Neural progenitor cell (in vitro differentiated cells): ENCODE data around the gene ERC2. TPM values are rescaled to one million over a fixed set of nuclear protein-coding genes. Genes with fewer than 3 reads are reported as not detected.

ENCODE experiments used
- DNase-seq: peaks from one replicate; pipeline ENCODE4 v3.0.0-alpha.2; 2016; ENCODE audit warnings: low spot score
- H2AFZ ChIP-seq: fragments of 200-600 bp; sonication (generic); replicated peaks from 2 replicates; pipeline ENCODE4 v1.6.1; 2016; ENCODE audit warnings: antibody characterized with exemption
- H3F3A ChIP-seq: fragments of 200-600 bp; sonication (generic); 2 replicates; pipeline ENCODE4 v1.6.1; 2016; ENCODE audit warnings: antibody characterized with exemption, low read depth
- H3K27ac ChIP-seq: fragments of 200-600 bp; sonication (generic); 2 replicates; pipeline ENCODE4 v1.5.1; 2016; ENCODE audit warnings: mild to moderate bottlenecking
- H3K27me3 ChIP-seq: fragments of 200-600 bp; sonication (generic); 2 replicates; pipeline ENCODE4 v1.6.1; 2016; ENCODE audit warnings: mild to moderate bottlenecking, moderate library complexity
- H3K36me3 ChIP-seq: fragments of 200-600 bp; sonication (generic); 2 replicates; pipeline ENCODE4 v1.5.1; 2016
- H3K4me1 ChIP-seq: fragments of 200-600 bp; sonication (generic); 2 replicates; pipeline ENCODE4 v1.6.1; 2016; ENCODE audit warnings: mixed run types
- H3K4me2 ChIP-seq: fragments of 200-600 bp; sonication (generic); 2 replicates; pipeline ENCODE4 v1.6.1; 2016
- H3K4me3 ChIP-seq: fragments of 200-600 bp; sonication (generic); 2 replicates; pipeline ENCODE4 v1.5.1; 2016
- H3K79me2 ChIP-seq: fragments of 200-600 bp; sonication (generic); 2 replicates; pipeline ENCODE4 v1.6.1; 2016; ENCODE audit warnings: low read depth
- H3K9ac ChIP-seq: fragments of 200-600 bp; sonication (generic); 2 replicates; pipeline ENCODE4 v1.6.1; 2016
- H3K9me3 ChIP-seq: fragments of 200-600 bp; sonication (generic); 2 replicates; pipeline ENCODE4 v1.5.1; 2016; ENCODE audit warnings: low read depth
- H4K20me1 ChIP-seq: fragments of 200-600 bp; sonication (generic); 2 replicates; pipeline ENCODE4 v1.6.1; 2016; ENCODE audit warnings: low read depth
- H3K27ac Mint-ChIP-seq: 3 replicates; pipeline ENCODE4 v1.8.0; 2021; ENCODE audit warnings: mixed read lengths
- H3K27me3 Mint-ChIP-seq: 2 replicates; pipeline ENCODE4 v1.8.0; 2022; ENCODE audit warnings: low read depth, mild to moderate bottlenecking, inconsistent platforms, moderate library complexity, mixed read lengths; ENCODE audit not compliant: insufficient read depth
- H3K36me3 Mint-ChIP-seq: 3 replicates; pipeline ENCODE4 v1.8.0; 2021; ENCODE audit warnings: mixed read lengths
- H3K4me1 Mint-ChIP-seq: 3 replicates; pipeline ENCODE4 v1.8.0; 2021; ENCODE audit warnings: mixed read lengths
- H3K4me3 Mint-ChIP-seq: 3 replicates; pipeline ENCODE4 v1.8.0; 2021; ENCODE audit warnings: mild to moderate bottlenecking, moderate library complexity, mixed read lengths
- H3K9me3 Mint-ChIP-seq: 3 replicates; pipeline ENCODE4 v1.8.0; 2020; ENCODE audit warnings: mixed read lengths
- EZH2 ChIP-seq: fragments of 200-600 bp; sonication (generic); IDR thresholded peaks from 2 replicates; pipeline ENCODE4 v1.6.1; 2017; ENCODE audit warnings: antibody characterized with exemption, mild to moderate bottlenecking, moderate library complexity
- EZH2phosphoT487 ChIP-seq: fragments of 200-600 bp; sonication (generic); IDR thresholded peaks from 2 replicates; pipeline ENCODE4 v1.6.1; 2017; ENCODE audit warnings: antibody characterized with exemption
- total RNA-seq: library from RNA; depleted of rRNA; stranded (reverse); fragments of >200 nt; gene quantifications from 2 replicates; pipeline ENCODE4 v1.2.3, GENCODE V29; 2015; ENCODE audit warnings: low replicate concordance
- TF ChIP-seq, protein P1 (sequence below): fragments of 200-600 bp; sonication (generic); IDR thresholded peaks from 2 replicates; pipeline ENCODE4 v1.5.1; 2017; ENCODE audit warnings: antibody characterized with exemption, mild to moderate bottlenecking

The ERC2 gene
- total RNA-seq, 1 donor from 2014 or later = 24.8 TPM

DNA sequence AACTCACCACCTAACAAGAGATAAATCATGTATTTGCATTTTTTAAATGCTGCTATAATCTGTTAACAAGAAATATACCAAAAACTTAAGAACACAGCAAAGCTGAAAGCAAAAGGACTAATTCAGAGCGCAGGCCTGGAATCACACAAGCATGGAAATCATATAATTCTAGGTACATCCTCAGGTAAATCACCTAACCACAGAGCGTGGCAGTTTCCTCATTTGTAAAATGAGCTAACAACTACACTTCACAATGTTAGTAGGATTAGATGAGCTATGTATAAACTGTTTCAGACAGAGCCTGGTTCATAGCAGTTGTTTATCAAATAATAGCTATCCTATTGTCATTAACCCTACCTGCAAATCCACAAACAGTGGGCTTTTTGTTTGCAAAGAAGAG, 146.4 kb downstream of the ERC2 start:
- Histone ChIP-seq H3K79me2 (no peaks in the 10 kb centered on the region), H4K20me1 (peaks cover 9% of the 10 kb centered on the region), H2AFZ (no peak overlapping the region), H3K27ac (no peak overlapping the region), H3K27me3 (no peaks in the 10 kb centered on the region), H3K4me1 (peaks cover 26% of the 10 kb centered on the region), H3K36me3 (no peaks in the 10 kb centered on the region), H3K9me3 (no peaks in the 10 kb centered on the region), H3K4me2 (no peak overlapping the region), H3K9ac (no peak overlapping the region), H3F3A (peaks cover 6% of the 10 kb centered on the region), H3K4me3 (no peak overlapping the region)
- Mint-ChIP-seq H3K4me1 (peaks cover 63% of the 10 kb centered on the region), H3K36me3 (peaks cover 2% of the 10 kb centered on the region), H3K9me3 (no peaks in the 10 kb centered on the region), H3K27me3 (peaks cover 8% of the 10 kb centered on the region), H3K4me3 (no peak overlapping the region), H3K27ac (no peak overlapping the region)
- no peak for TF ChIP-seq EZH2phosphoT487
- TF ChIP-seq, protein P1, sequence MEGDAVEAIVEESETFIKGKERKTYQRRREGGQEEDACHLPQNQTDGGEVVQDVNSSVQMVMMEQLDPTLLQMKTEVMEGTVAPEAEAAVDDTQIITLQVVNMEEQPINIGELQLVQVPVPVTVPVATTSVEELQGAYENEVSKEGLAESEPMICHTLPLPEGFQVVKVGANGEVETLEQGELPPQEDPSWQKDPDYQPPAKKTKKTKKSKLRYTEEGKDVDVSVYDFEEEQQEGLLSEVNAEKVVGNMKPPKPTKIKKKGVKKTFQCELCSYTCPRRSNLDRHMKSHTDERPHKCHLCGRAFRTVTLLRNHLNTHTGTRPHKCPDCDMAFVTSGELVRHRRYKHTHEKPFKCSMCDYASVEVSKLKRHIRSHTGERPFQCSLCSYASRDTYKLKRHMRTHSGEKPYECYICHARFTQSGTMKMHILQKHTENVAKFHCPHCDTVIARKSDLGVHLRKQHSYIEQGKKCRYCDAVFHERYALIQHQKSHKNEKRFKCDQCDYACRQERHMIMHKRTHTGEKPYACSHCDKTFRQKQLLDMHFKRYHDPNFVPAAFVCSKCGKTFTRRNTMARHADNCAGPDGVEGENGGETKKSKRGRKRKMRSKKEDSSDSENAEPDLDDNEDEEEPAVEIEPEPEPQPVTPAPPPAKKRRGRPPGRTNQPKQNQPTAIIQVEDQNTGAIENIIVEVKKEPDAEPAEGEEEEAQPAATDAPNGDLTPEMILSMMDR = no peak
- TF ChIP-seq EZH2 = no peak
- DNase-seq = no peak

DNA sequence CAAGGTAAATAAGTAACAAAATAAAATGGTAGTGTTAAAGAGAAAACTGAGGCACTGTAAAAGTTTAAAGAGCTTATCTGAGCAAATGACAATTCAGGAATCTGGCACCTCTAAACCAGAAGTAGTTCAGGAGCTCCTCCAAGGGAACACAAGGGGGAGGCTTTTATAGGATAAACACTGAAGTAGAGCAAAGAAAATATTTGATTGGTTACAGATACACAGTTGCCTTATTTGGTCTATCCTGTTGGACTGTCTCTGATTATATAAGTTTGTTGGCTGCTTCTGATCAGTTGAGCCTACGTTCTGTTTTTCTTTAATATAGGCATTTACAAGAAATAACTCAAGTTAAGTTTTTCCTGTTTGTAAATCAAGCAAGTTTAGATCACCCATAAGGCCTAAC, 146.9 kb downstream of the ERC2 start:
- Histone ChIP-seq H3F3A (peaks cover 6% of the 10 kb centered on the region), H3K27ac (no peak overlapping the region), H3K9me3 (no peaks in the 10 kb centered on the region), H3K79me2 (no peaks in the 10 kb centered on the region), H3K4me3 (no peak overlapping the region), H2AFZ (no peak overlapping the region), H3K4me1 (peaks cover 26% of the 10 kb centered on the region), H3K27me3 (no peaks in the 10 kb centered on the region), H3K9ac (no peak overlapping the region), H4K20me1 (peaks cover 9% of the 10 kb centered on the region), H3K4me2 (peak overlapping the region; percentile 44), H3K36me3 (no peaks in the 10 kb centered on the region)
- DNase-seq = no peak
- H3K27me3 Mint-ChIP-seq = peaks cover 8% of the 10 kb centered on the region
- peaks cover 67% of the 10 kb centered on the region for H3K4me1 Mint-ChIP-seq
- no peak overlapping the region for H3K4me3 Mint-ChIP-seq
- H3K27ac Mint-ChIP-seq = no peak overlapping the region
- TF ChIP-seq EZH2 (no peak), EZH2phosphoT487 (no peak)
- TF ChIP-seq, protein P1 = no peak
- no peaks in the 10 kb centered on the region for H3K36me3 Mint-ChIP-seq
- H3K9me3 Mint-ChIP-seq = no peaks in the 10 kb centered on the region

DNA sequence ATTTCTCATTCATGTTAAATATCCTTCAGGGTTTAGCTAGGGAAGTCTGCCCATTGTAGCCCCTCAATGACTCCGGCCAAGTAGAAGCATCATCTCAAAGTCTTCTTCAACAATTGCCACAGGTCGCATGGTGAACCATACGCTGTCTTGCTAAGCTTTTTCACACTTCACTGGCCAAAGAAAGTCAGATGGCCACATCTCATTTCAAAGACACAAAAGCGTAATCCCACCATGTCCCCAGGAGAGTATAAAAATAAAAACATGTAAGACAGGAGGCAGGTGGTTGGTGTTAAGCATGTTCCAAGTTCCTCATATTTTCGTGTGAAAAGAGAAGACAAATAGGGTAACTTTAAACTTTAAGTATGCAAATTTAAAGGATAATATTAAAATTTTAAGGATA, 147.4 kb downstream of the ERC2 start:
- TF ChIP-seq EZH2phosphoT487 (no peak), EZH2 (no peak)
- TF ChIP-seq, protein P1 = no peak
- Histone ChIP-seq H2AFZ (no peak overlapping the region), H3K27me3 (no peaks in the 10 kb centered on the region), H3F3A (peaks cover 6% of the 10 kb centered on the region), H3K9ac (no peak overlapping the region), H4K20me1 (peaks cover 9% of the 10 kb centered on the region), H3K4me3 (no peak overlapping the region), H3K36me3 (no peaks in the 10 kb centered on the region), H3K4me1 (peaks cover 31% of the 10 kb centered on the region), H3K79me2 (no peaks in the 10 kb centered on the region), H3K9me3 (no peaks in the 10 kb centered on the region), H3K27ac (no peak overlapping the region), H3K4me2 (peak overlapping the region; percentile 44)
- no peaks in the 10 kb centered on the region for H3K9me3 Mint-ChIP-seq
- no peak overlapping the region for H3K4me3 Mint-ChIP-seq
- peaks cover 72% of the 10 kb centered on the region for H3K4me1 Mint-ChIP-seq
- peaks cover 6% of the 10 kb centered on the region for H3K27me3 Mint-ChIP-seq
- DNase-seq = peak; percentile 25
- no peaks in the 10 kb centered on the region for H3K36me3 Mint-ChIP-seq
- H3K27ac Mint-ChIP-seq = peak overlapping the region; percentile 20
